Measurements from ENCODE around the gene SUPT3H.

SUPT3H gene

DNA sequence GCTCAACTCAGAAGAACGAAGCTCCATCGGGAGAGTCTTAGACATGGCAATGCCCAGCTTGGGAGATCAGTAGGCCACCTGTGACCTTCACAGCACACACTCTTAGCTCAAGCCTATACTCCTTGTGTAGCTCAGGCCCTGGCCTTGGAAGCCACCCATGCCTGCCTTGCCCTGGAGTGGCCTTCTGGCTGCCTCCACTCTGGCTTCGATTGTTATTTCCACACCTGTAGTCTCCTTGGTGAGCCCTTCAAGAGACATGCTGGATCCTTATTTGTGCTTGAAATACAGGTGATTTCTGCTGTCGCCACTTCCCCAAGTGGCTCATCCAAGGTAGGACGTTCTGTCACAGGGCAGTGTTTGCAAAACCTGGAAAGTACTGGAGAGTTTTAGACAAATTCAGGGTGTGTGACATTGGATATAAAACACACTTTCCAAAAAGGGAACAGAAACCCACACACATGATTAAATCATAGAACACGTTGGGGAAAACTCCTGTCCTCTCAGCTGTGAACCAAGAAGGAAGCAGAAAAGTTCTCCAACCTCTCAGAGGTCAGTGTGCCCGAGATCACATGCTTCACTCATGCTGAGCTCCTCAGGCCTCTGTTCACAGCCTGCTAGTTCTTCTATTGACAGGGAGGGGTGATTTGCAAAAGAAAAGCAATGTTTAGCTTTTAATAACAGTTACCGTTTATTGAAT is 598.5 kb downstream of the SUPT3H start:
- no peak for DNase-seq

Measured in NCI-H226 (cell line).